ENCODE results near the gene PC.

PC gene

DNA sequence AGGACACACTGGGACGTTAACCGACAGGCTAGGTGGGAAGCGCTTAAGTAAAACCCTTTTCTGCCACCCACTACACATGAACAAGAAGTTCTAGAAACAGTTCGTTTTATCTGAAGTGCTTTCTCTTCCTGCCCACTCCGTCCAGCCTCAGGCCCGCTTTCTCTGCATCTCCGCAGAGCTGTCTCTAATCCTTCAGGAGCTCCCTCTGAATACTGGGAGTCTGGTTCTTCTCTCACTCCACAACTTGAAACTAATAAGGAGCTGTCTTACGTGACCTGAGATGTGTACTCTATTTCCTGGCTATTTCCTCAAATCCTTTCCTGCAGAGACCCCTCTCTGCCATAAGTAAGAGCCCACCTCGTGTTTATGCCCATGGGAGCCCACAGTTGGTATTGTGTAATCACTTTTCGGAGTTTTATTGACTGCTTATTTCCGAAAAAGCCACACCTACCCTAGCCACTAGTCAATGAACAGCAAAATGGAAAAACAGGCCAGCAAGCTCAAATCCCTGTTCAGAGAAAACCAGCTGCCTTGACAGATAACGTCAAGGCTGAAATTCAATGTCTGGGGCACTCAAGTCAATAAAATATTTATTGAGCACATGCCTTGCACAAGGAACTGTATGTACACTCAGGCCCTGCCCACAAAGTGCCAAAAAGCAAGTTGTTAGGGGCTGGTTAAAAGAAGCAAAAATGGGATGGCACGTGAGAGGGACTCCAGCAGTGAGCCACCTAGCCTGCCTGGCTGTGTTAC is 4.9 kb downstream of the PC start:
- no peak for DNase-seq

DNA sequence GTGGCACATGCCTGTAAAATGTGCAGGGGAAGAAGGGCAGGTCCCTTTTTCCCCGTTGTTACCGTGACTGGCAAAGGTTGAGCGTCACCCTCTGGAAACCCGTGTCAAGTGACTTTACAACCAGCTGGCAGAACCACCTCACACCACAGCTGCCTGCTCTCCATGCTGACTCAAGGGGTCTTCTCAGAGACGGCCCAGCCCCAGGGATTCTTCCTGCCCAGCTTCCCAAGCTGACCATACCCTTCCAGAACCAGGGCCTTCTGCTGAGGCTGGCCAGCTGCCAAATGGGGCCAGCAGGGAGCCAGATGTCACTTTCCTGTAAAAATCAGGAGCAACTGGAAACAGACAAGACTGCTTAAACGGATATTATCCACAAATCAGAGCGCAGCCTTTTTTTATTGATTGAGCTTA is 6.3 kb downstream of the PC start:
- DNase-seq, result no peak

DNA sequence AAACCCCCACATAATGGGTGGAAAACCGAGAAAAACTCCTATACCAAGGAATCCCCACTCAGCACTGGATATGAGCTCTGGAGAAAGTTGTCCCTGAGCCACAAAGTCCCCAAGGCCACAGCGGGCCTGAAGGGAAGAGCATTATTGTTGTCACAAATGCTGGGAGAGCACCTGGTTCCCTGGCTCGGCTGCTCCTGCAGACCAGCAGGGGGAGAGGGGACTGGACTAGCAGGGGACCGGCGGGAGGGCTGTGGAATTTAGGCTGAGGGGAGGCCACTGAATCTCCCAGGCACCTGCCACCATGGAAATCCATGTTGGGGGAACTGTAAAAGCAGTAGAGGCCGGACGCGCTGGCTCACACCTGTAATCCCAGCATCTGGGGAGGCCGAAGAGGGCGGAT is 7.0 kb downstream of the PC start:
- no peak for DNase-seq

DNA sequence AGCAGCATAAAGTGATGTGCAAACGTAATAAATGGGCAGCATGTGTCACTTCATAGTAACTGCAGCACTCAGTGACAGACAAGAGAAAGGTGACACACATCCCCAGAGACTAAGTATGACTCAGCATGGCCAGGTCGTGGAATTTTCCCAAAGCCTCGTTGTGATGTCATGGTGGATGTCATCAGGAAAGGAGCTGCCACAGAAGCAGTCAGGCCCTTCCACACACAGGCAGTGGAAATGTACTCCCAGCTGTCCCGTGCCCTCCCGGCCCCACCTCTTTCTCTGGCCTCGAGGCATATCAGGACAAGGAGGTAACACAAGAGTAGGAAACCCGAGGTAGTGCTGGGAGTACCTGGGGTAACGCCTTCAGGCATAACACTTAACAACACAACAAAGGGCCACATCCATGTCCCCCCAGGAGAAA is 8.1 kb downstream of the PC start:
- DNase-seq, result peak; percentile 20

DNA sequence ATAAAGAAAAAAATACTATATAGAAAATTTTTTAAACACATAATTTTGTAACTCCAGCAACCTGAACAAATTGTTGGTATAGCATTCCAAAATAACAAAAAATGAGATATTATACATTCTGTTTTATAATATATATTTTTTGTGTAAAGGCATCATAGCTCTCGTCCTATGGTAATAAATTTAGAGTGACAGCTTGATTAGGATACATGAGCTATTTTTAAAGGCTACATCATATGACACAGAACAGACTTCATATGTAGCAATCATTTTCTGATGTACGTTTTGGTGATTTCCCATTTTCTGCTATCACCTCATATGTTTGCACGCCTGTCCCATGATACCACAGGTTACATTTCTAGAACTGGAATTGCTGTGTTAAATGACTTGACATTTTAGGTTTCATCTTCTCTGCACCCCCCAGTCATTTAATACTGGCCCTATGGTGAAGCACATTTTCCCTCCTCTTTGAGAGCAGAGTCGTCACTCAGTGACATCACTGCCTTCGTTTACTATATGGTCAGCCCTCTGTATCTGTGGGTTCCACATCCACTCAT is 19.5 kb downstream of the PC start:
- no peak for DNase-seq

DNA sequence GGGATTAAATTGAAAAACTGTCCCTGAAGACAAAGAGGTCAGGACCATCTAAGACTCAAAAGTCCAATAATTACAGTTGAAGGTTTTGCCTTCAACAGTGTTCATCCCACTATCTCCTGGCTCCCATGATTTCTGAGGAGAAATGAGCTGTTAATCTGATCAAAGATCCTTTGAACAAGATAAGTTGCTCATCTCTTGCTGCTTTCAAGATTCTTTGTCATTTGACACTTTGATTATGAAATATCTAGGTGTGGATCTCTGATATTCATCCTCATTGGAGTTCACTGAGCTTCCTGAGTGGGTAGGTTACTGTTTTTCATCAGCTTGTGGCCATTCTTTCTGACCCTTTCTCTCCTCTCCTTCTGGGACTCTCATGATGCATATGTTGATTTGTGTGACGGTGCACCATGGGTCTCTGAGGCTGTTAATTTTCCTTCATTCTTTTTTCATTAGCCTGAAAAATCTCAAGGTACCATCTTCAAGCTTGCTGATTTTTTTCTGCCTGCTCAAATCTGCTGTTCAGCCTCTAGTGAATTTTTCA is 20.9 kb downstream of the PC start:
- DNase-seq, result no peak

DNA sequence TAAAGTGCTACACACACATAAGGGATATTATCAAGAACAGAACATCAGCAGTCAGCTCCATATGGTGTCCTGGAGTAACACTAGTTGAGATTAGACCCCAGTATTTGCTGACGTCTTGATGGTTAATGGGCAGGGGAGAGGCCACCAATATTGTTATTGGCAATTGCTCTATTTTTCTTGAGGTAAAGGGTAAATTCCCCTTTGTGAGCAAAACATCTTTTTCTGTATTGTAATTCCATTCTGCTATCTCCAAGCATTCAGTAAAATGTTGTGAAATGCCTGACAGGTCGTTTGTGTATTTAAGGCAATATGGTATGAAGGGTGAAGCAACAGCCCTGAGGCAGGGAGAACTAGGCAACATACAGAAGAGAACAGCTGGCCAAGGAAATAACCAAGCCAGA is 21.9 kb downstream of the PC start:
- no peak for DNase-seq

DNA sequence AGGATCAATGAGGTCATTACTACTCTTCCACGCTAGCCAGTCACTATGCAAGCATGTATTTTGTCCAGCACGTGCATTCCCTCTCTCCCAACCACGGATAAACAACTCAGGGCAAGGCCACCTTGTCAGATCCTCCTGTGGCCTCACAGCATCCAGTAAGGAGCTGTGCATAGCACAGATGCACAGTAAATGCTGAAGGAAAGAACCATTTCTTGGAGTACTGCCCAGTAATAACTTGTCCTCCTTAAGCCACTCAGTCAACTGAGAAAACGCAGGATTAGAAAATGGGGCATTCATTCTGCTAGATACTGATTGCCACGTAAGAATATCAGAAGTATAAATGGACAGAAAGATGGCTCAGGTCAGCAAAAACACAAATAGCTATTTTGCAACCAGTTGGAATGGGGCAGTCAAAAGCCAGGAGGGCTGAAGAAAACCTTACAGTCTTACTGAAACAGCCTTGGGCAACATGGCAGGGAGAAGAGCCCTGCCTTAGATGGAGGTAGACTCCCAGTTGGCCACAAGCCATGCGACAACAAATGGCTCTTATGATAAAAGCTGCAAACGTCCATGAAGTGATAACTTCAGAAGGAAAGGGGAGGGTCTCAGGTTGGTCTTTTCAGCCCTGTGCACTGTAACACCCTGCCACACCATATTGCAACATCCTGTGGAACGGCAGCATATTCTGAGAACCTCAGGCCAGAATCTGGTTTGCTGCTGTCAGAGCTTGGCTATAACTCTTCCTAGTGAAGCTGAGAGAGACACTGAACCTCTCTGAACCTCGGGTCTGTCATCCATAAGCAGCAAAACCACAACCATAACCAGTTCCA is 23.0 kb downstream of the PC start:
- no peak for DNase-seq

DNA sequence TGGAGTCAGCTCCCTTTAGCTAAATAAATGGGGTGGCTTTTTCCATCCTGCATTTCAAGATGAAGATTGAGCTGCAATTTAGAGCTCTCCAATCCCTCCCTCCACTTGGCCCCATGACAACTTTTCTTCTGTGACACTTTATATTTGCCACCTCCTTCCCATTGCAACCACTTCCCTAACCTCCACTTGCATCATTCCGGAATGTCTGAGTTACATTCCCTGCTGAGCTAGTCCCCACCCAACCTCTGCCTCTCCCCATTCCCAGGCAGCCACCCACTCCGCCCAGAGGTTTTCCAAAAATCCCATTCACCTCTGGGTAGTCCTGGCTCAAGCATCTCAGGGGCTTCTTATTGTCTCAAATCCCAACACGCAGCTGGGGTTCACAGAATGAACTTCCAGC is 24.7 kb downstream of the PC start:
- no peak for DNase-seq

DNA sequence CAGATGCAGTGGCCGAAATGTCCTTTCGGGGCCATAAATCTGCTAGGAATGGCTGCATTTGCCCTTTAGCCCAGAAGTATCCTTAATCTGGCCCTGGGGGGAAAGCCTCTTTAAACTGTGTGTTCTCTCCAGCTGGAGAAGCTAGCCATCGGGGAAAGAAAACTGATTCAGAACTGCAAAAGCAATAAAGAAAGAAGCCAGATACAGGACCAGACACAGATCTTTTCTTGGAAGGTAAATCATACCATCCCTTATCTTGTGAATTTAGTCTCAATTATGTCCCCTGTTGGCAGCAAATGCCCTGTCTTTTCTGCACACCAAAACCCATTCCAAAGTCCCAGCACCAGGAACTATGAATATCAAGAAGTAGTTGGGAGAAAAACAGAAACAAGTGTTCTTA is 25.6 kb downstream of the PC start:
- DNase-seq, result no peak

DNA sequence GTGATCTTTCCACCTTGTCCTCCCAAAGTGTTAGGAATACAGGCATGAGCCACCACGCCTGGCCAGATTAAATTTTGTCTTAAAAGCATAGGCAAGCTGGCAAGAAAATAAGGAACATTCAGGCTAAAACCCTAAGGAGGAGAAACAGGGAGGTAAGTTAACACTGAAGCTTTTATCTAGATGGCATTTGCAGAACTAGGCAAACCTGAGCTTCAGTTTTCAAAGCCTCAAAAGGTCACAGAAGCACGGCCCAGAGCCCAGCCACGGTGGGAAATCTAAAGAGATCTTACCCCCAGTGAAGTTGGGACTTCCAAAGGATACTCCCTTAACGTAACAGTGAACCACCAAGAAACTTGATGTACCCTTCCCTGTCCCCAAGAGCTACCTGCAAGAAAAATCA is 28.4 kb downstream of the PC start:
- no peak for DNase-seq

DNA sequence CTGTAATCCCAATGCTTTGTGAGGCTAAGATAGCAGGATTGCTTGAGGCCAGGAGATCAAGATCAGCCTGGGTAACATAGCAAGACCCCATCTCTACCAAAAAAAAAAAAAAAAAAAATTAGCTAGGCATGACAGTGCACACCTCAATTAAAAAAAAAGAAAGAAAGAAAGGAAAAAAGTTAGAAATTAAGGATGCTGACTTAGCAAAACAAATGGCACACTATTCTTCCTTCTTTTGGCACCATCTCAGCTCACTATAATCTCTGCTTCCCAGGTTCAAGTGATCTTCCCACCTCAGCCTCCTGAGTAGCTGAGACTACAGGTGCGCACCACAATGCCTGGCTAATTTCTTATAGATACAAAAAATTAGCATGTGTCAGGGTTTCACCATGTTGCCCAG is 33.9 kb downstream of the PC start:
- DNase-seq, result no peak

DNA sequence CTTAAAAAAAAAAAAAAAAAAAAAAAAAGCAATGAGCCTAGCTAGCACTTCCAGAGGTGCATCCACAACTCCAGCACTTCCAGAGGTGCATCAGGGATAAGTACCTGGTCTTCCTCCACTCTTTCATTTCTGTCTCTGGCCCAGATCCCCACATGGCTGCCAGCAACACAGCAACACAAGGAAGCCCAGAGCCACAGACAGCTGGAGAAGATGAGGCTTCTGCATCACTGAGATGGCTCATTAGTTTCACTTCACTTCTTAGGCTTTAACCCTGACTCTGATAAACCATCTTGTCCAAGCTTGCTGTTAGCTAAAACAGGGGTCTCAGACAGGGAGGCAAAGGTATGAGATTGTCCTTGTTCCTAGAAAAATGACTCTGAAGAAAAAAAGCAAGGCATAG is 35.6 kb downstream of the PC start:
- no peak for DNase-seq

DNA sequence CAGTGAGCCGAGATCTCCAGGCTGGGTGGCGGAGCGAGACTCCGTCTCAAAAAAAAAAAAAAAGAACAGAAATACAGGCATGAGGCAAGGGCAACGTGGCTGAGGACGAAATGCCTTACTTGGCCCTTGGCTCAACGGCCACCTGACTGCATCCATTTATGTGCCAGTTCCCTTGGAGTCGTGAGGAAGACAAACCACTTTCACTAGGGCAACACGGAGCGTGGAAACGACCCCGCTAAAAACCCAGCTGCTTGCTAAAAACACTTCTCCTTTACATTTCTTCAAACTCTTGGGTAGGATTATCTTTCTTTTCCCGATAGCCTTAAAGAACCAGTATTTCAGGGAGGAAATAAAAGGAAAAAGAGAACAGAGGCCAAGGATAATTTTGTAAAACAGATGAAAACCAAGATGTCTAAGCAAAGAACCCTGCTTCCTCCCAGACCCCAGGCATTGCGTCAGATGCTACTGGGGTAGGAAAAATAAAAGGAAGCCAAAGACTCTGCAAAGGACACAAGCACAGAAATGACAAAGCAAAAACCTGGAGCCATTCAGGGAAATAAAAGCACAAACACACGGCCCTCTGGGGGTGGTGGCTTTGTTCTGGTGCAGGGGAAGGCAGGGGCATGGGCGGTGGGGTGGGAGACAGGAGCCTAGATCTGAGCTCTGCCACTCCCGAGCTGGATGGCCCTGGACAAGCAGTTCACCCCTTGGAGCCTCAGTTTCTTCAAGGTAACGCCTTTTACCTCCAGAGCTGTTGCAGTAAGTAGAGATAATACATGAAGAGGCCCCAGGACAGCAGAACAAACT is 37.0 kb downstream of the PC start:
- no peak for DNase-seq

DNA sequence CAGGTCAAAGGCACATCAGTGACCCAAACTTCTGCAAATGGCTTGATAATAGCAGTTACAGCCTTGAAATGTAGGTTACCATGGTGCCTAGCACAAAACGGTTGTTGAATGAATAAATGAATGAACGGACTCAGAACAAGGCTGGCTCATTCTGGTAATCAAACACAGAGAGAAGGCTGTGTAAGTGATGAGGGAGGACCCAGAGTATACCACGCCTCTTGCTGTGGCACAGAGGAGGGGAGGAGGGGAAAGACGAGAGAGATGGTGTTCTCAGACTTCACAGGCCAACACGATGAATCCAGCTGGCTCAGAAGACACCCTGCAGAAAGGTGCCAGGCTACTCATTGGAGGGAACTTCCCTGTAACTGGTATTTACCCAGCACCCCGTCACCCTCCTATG is 38.3 kb downstream of the PC start:
- no peak for DNase-seq

DNA sequence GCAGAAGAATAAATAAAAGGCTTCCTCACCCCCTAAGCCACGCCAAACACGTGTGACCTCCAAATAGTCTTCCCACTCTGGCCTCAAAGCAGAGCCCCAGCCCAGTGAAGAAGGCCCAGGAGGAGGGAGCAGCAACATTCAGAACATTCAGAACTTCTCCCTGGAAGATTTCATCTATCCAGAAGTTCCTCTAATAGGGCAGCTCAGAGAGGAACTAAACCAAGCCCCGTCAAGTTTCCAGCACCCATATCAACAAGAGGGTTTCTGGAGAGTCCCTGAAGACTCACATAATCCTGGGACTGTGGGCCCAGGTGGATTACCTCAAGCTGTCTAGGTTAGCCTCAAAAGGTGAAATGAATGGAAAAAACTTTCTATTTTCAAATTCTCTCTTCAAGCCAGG is 39.4 kb downstream of the PC start:
- no peak for DNase-seq

DNA sequence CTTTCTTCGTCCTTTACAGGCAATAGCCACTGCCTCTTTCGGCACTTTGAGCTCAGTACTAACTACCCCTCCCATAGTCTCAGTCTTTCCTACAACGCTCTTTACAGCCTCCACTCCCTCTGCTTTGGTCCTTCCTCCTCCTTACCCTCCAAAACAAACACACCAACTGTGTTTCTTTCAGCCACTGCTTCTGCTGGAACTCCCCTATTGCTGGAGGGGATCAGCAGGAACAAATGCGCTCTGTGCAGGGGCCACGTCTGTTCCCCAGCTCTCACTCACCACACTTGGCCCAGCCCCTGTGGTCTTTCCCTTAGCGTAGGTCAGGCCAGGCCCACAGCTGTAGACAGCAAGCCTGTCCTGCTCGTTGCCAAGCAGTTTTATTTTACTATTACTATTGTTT is 42.3 kb downstream of the PC start:
- DNase-seq, result no peak

DNA sequence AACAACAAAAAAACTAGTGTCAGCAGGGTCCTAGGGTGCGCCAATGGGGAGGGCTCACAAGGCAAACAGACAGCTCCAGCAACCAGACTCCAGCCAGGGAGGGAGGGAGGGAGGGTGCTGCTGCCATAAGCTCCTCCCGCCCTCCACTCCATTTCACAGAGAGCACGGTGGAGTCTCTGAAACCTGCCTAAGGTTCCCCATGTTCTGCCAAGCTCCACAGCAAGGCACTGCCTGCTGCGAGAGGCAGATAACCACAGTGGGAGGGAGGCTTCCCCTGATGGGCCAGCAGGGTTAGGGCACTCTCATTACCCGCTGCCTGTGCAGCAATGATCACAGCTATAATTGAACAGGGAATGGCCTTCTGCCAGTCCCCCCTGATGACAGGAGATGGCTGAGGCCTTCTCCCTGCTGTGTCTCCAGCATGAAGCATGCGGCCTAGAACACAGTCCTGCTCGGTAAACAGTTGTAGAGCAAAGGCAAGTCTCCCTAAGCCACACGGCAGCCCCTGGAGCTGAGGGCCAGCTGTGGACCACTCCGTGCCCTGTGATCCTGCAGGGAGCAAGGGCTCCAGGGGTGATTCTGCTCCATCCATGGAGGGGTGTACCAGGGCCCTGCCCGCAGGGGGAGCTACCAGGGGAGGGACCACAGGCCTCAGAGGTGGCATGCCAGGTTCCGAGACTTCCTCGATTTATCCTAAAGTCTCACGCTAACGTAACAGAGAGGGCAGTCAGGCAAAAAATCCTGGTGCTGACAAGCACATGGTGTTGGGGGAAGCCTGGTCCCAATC is 42.9 kb downstream of the PC start:
- no peak for DNase-seq

DNA sequence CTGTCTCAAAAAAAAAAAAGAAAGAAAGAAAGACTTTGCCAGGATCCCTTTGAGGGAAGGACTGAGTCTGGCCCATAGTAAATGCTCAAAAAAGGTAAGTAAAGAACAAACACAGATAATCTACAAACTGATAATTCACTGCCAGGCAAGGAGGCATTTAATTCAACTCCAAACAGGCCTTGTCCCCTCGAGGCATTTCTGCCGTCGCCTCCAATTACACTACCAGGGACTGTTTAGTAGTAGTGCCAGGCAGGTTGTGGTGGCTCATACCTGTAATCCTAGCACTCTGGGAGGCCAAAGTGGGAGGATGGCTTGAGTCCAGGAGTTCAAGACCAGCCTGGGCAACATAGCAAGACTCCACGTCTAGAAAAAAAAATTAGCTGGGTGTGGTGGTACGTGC is 43.7 kb downstream of the PC start:
- DNase-seq, result no peak

DNA sequence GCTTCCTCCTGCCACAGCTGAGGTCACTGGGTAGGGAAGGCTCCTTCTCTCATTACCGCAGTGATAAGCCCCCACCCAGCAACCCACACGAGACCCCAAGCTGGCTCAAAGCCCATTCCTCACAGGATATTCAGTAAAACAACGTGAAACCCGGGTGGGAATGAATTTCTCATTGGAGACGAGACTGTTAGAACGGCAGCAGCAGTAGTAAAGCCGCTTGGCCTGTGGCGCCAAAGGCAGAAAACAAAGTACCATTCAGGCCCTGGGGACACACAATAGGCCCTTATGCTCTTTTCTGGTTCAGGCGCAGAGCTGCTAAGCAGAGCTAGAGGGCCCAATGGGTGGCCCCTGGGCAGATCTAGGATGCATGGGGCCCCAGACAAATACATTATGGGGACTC is 45.3 kb downstream of the PC start:
- DNase-seq, result no peak

DNA sequence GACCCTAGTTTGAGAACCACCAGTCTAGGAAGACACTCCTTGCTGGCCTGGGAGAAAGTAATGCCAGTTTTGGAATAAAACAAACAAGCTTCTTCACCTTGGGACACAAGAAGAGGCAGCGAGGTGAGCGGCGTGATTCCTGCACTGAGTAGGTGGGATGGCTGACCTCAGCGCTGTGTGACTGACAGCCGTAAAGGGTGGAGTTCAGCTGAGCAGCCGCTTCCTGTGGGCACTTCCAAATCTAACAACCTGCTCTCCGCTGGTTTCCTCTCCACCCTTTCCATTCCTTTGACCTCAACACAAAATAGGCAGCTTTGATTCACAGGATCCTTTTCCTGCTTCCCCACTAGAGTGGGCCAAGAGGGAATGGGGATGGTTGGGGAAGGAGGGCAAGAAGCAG is 45.8 kb downstream of the PC start:
- no peak for DNase-seq

DNA sequence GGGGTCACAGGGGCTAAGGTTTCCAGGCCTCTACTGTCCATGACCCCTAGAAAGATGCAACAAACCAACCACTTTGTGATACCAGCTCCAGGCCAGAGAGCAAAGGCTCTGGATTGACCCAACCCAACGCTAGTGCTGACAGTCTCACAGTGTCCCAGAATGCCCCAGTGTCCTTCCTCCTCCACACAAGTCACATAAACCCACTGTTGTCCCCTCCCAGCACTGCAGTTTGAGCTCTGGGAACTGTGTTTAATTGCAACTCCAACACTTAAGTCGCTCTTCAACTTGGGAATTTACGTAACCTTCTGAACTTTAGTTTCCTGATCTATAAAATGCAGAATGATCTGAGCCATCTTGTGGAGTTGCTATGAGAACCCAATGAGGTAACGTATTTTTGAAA is 47.5 kb downstream of the PC start:
- no peak for DNase-seq
